Stimulated activated effector memory CD8-positive, alpha-beta T cell treated with anti-CD3 and anti-CD28 coated beads, Interleukin-12 subunit alpha, Interleukin-12 subunit beta, amount 100 ng/mL, for 72 hours (primary cell): ENCODE results near the gene OARD1.

ENCODE experiments used
- ATAC-seq: fragments of 150-1000 bp; cut with Tn5 transposase; 2 replicates; pipeline ENCODE4 v1.10.0; 2021
- DNase-seq, 2 donors: peaks; one replicate each; pipeline ENCODE4 v3.0.0; 2021 to 2022; ENCODE audit warnings: low spot score in 2 of 2
- H3K27ac Mint-ChIP-seq: one replicate; pipeline ENCODE4 v1.8.0; 2022; ENCODE audit warnings: mild to moderate bottlenecking, mixed read lengths
- H3K36me3 Mint-ChIP-seq: one replicate; pipeline ENCODE4 v1.8.0; 2022; ENCODE audit warnings: mild to moderate bottlenecking, mixed read lengths
- H3K4me1 Mint-ChIP-seq: one replicate; pipeline ENCODE4 v1.8.0; 2022; ENCODE audit warnings: mixed read lengths
- H3K4me3 Mint-ChIP-seq: one replicate; pipeline ENCODE4 v1.8.0; 2022; ENCODE audit warnings: mild to moderate bottlenecking, mixed read lengths
- H3K9me3 Mint-ChIP-seq: one replicate; pipeline ENCODE4 v1.8.0; 2022; ENCODE audit warnings: mixed read lengths

The OARD1 gene

GRCh38 chr6:41083072-41083471, 10.9 kb upstream of the OARD1 start:
- ATAC-seq (no peak), DNase-seq (no peak)
- H3K36me3 Mint-ChIP-seq, result peaks cover 94% of the 10 kb centered on the region
- H3K4me3 Mint-ChIP-seq, result no peak overlapping the region
- H3K27ac Mint-ChIP-seq, result no peak overlapping the region
- H3K4me1 Mint-ChIP-seq, result peaks cover 29% of the 10 kb centered on the region
- no peaks in the 10 kb centered on the region for H3K9me3 Mint-ChIP-seq

- peak overlapping the region; percentile 92 for H3K27ac Mint-ChIP-seq
- ATAC-seq (peak; percentile 54), DNase-seq (no peak)
- H3K4me1 Mint-ChIP-seq, result peaks cover 38% of the 10 kb centered on the region
- H3K36me3 Mint-ChIP-seq, result peaks cover 73% of the 10 kb centered on the region
- H3K9me3 Mint-ChIP-seq, result no peaks in the 10 kb centered on the region
- H3K4me3 Mint-ChIP-seq, result peak overlapping the region; percentile 52
Observed at GRCh38 chr6:41080621-41081020, 8.5 kb upstream of the OARD1 start.

- DNase-seq (no peak), ATAC-seq (no peak)
- Mint-ChIP-seq H3K4me1 (peaks cover 53% of the 10 kb centered on the region), H3K9me3 (no peaks in the 10 kb centered on the region), H3K27ac (no peak overlapping the region), H3K4me3 (no peak overlapping the region), H3K36me3 (peaks cover 70% of the 10 kb centered on the region)
Observed at GRCh38 chr6:41079080-41079479, 6.9 kb upstream of the OARD1 start.

GRCh38 chr6:41078101-41078500, 5.9 kb upstream of the OARD1 start:
- no peak for ATAC-seq
- DNase-seq, result no peak
- Mint-ChIP-seq H3K27ac (no peak overlapping the region), H3K36me3 (peaks cover 67% of the 10 kb centered on the region), H3K4me1 (peaks cover 57% of the 10 kb centered on the region), H3K4me3 (no peak overlapping the region), H3K9me3 (no peaks in the 10 kb centered on the region)

- H3K27ac Mint-ChIP-seq, result no peak overlapping the region
- H3K4me1 Mint-ChIP-seq, result peaks cover 52% of the 10 kb centered on the region
Observed at GRCh38 chr6:41077536-41077935, 5.4 kb upstream of the OARD1 start.

GRCh38 chr6:41075651-41076626, 3.8 kb upstream of the OARD1 start:
- peak overlapping the region; percentile 98 for H3K27ac Mint-ChIP-seq
- peak overlapping the region; percentile 86 for H3K4me3 Mint-ChIP-seq
- DNase-seq (no peak), ATAC-seq (no peak)
- no peaks in the 10 kb centered on the region for H3K9me3 Mint-ChIP-seq
- H3K36me3 Mint-ChIP-seq, result peaks cover 69% of the 10 kb centered on the region
- H3K4me1 Mint-ChIP-seq, result peaks cover 42% of the 10 kb centered on the region

More at GRCh38 chr6:41077536-41077935, 5.4 kb upstream of the OARD1 start:
- no peaks in the 10 kb centered on the region for H3K9me3 Mint-ChIP-seq
- DNase-seq, result no peak
- no peak overlapping the region for H3K4me3 Mint-ChIP-seq
- H3K36me3 Mint-ChIP-seq, result peaks cover 67% of the 10 kb centered on the region
- no peak for ATAC-seq

- no peak for ATAC-seq
- H3K4me3 Mint-ChIP-seq, result peak overlapping the region; percentile 86
- peaks cover 65% of the 10 kb centered on the region for H3K36me3 Mint-ChIP-seq
- peak overlapping the region; percentile 98 for H3K27ac Mint-ChIP-seq
- H3K4me1 Mint-ChIP-seq, result peaks cover 40% of the 10 kb centered on the region
- no peak for DNase-seq
- H3K9me3 Mint-ChIP-seq, result no peaks in the 10 kb centered on the region
Observed at GRCh38 chr6:41074692-41075436, 2.7 kb upstream of the OARD1 start.

GRCh38 chr6:41073968-41074691, 2.0 kb upstream of the OARD1 start:
- Mint-ChIP-seq H3K36me3 (peaks cover 64% of the 10 kb centered on the region), H3K4me3 (peak overlapping the region; percentile 86), H3K4me1 (peaks cover 40% of the 10 kb centered on the region), H3K9me3 (no peaks in the 10 kb centered on the region), H3K27ac (peak overlapping the region; percentile 98)
- DNase-seq, result no peak
- no peak for ATAC-seq

- H3K4me1 Mint-ChIP-seq, result peaks cover 40% of the 10 kb centered on the region
- no peaks in the 10 kb centered on the region for H3K9me3 Mint-ChIP-seq
- H3K27ac Mint-ChIP-seq, result peak overlapping the region; percentile 98
- ATAC-seq (peak; percentile 41), DNase-seq (peak; percentile 68 to 90)
- peak overlapping the region; percentile 86 for H3K4me3 Mint-ChIP-seq
- peaks cover 56% of the 10 kb centered on the region for H3K36me3 Mint-ChIP-seq
Observed at GRCh38 chr6:41073203-41073967, 1.2 kb upstream of the OARD1 start.

GRCh38 chr6:41072836-41073202, 663 bp upstream of the OARD1 start, which contains the start of gene NFYA:
TSS of gene NFYA (plus strand) at chr6:41072974. CDS start at chr6:41079090, 6,116 bp downstream.
- H3K4me3 Mint-ChIP-seq, result peak within 1 kb of the TSS; percentile 86
- peaks cover 40% of the 10 kb centered on the region for H3K4me1 Mint-ChIP-seq
- ATAC-seq (peak; percentile 83), DNase-seq (peak in 1 of 2 donors; percentile 100)
- H3K27ac Mint-ChIP-seq, result peak within 1 kb of the TSS; percentile 98
- H3K9me3 Mint-ChIP-seq, result no peaks in the 10 kb centered on the region
- H3K36me3 Mint-ChIP-seq, result peaks cover 61% of the 10 kb centered on the region

- peak overlapping the region; percentile 98 for H3K27ac Mint-ChIP-seq
- ATAC-seq, result no peak
Observed at GRCh38 chr6:41071501-41071922, 644 bp downstream of the OARD1 start.

GRCh38 chr6:41066867-41067304, 5.3 kb downstream of the OARD1 start:
- ATAC-seq (no peak), DNase-seq (peak; percentile 33 to 59)
- Mint-ChIP-seq H3K27ac (no peak overlapping the region), H3K4me3 (no peak overlapping the region), H3K36me3 (peaks cover 84% of the 10 kb centered on the region), H3K9me3 (no peaks in the 10 kb centered on the region), H3K4me1 (peaks cover 26% of the 10 kb centered on the region)

More at GRCh38 chr6:41071501-41071922, 644 bp downstream of the OARD1 start:
- Mint-ChIP-seq H3K36me3 (peaks cover 74% of the 10 kb centered on the region), H3K4me1 (peaks cover 53% of the 10 kb centered on the region), H3K9me3 (no peaks in the 10 kb centered on the region), H3K4me3 (peak overlapping the region; percentile 86)
- no peak for DNase-seq

GRCh38 chr6:41065550-41066026, 6.6 kb downstream of the OARD1 start:
- Mint-ChIP-seq H3K27ac (no peak overlapping the region), H3K36me3 (peaks cover 87% of the 10 kb centered on the region), H3K9me3 (no peaks in the 10 kb centered on the region), H3K4me3 (no peak overlapping the region), H3K4me1 (peaks cover 19% of the 10 kb centered on the region)
- ATAC-seq, result no peak
- DNase-seq, result no peak

GRCh38 chr6:41064841-41065240, 7.3 kb downstream of the OARD1 start:
- Mint-ChIP-seq H3K36me3 (peaks cover 82% of the 10 kb centered on the region), H3K4me3 (no peak overlapping the region), H3K27ac (no peak overlapping the region), H3K4me1 (peaks cover 15% of the 10 kb centered on the region), H3K9me3 (no peaks in the 10 kb centered on the region)
- DNase-seq, result no peak
- no peak for ATAC-seq
